ENCODE results near the gene UHRF1. TPM values are rescaled to one million over a fixed set of nuclear protein-coding genes. Genes with fewer than 3 reads are reported as not detected.

UHRF1 gene
- total and polyA plus RNA-seq, 4 donors: 3.2 to 7.5 (median 4.5) TPM

DNA sequence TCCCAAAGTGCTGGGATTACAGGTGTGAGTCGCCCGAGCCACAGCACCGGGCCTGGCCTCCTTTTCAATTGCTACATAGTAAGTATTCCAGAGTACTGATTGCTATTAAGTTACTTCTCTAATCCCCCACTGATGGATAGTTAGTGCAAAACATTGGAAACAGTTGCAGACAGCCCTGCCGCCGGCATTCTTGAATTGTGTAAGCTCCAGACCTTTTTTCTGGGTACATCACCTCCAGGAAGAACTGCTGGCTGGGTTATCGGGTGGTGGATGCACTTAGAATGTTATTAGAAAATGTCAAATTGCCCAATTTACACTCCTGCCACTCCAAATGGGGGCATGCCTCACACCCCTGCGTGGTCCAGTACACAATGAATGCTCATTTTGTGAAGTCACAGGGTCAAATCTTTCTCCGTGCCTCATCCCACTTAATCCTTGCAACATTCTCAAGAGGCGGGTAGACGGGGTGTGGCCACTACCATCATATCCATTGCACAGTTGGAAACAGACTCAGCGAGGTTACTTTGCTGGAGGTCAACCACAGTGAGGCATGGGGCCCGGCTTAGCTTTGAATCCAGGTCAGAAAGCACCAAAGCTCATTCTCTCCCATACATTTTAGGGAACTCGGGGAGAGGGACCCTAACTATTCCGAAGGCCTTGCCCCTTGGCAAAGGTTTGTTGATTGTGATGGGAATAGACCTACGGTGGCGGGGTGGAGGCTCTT is 58.6 kb downstream of the UHRF1 start:
- DNase-seq (peak in 1 of 3 donors; percentile 7), ATAC-seq (ENCODE audit: insufficient read depth, low FRiP score) (no peak)
- H3K27me3 ChIP-seq (ENCODE audit: control insufficient read depth in 3 of 3, insufficient read depth in 3 of 3, low read length in 2 of 3): no peaks in the 10 kb centered on the region
- 71 to 73% methylated on average over 16 of the region's 16 CpGs for WGBS, 2 donors
- peaks cover 0 to 23% (median 12%) of the 10 kb centered on the region in 5 donors for H3K4me1 ChIP-seq (ENCODE audit: control insufficient read depth in 5 of 5, insufficient read depth in 5 of 5, low read length in 5 of 5)
- no peaks in the 10 kb centered on the region for H3K9me3 ChIP-seq (ENCODE audit: control insufficient read depth in 4 of 4, insufficient read depth in 3 of 4, low read length in 3 of 4)
- H3K27ac ChIP-seq (ENCODE audit: low read depth in 1 of 2, low read length in 1 of 2): peak overlapping the region in 1 of 2 donors; percentile 65
- no peak overlapping the region for H3K4me3 ChIP-seq
- peak overlapping the region in 1 of 2 donors; percentile 77 for H3K9ac ChIP-seq (ENCODE audit: insufficient read depth in 1 of 2, low read length in 2 of 2)
- no peaks in the 10 kb centered on the region for H3K36me3 ChIP-seq (ENCODE audit: control insufficient read depth in 4 of 4, insufficient read depth in 4 of 4, low read length in 4 of 4)
- TF ChIP-seq, protein P1, sequence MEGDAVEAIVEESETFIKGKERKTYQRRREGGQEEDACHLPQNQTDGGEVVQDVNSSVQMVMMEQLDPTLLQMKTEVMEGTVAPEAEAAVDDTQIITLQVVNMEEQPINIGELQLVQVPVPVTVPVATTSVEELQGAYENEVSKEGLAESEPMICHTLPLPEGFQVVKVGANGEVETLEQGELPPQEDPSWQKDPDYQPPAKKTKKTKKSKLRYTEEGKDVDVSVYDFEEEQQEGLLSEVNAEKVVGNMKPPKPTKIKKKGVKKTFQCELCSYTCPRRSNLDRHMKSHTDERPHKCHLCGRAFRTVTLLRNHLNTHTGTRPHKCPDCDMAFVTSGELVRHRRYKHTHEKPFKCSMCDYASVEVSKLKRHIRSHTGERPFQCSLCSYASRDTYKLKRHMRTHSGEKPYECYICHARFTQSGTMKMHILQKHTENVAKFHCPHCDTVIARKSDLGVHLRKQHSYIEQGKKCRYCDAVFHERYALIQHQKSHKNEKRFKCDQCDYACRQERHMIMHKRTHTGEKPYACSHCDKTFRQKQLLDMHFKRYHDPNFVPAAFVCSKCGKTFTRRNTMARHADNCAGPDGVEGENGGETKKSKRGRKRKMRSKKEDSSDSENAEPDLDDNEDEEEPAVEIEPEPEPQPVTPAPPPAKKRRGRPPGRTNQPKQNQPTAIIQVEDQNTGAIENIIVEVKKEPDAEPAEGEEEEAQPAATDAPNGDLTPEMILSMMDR (IDR thresholded peaks at IDR 0.05; ENCODE audit: control extremely low read depth, extremely low read depth): no peak

DNA sequence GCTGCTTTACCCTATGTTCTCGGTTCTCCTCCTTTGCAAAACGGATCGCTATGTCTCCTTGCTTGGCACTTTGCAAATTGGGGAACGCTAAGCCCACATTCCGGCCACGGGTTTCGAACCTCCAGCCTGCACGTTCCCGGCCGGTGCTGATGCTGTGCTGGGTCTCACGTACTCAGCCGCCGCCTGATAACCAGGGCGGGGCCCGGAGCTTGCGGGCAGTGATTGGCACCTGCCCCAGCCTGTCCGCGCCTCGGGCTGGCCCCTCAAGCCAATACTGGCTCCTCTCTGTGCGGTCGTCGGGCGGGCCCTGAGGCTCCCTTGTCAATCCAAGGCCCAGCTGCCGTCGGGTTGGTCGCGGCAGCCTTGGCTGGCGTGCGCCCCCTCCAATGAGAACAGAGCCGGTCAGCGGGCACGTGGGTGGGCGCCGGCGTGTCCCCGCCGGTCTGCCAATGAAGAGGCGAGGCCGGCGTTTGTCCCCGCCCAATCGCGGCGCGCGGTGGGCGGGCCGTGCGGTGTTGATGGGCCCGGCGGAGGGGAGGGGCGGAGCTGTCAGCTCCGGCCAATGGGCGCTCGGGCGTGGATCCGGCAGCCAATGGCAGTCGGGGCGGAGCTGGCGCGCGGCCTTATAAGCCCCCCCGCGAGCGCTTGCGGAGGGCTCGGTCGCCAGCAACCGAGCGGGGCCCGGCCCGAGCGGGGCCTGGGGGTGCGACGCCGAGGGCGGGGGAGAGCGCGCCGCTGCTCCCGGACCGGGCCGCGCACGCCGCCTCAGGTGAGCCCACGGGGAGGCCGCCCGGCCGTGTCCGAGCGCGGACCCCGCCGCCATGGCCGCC is 59.4 kb downstream of the UHRF1 start, which contains the start of gene KDM4B:
KDM4B (plus strand) TSS at position 652 of the 830 bp plus-strand sequence. CDS start 63,778 bp downstream, outside the sequence.
- H3K27ac ChIP-seq (ENCODE audit: low read depth in 1 of 2, low read length in 1 of 2): peak within 1 kb of the TSS; percentile 65 to 84
- no peaks in the 10 kb centered on the region for H3K36me3 ChIP-seq (ENCODE audit: control insufficient read depth in 4 of 4, insufficient read depth in 4 of 4, low read length in 4 of 4)
- peak; percentile 99 to 100 (median 100) for DNase-seq
- TF ChIP-seq, protein P1 (IDR thresholded peaks at IDR 0.05; ENCODE audit: control extremely low read depth, extremely low read depth): no peak
- ATAC-seq (ENCODE audit: insufficient read depth, low FRiP score): peak; percentile 97
- WGBS, 2 donors: 0% methylated on average over 70 to 96 of the region's 96 CpGs
- no peaks in the 10 kb centered on the region for H3K9me3 ChIP-seq (ENCODE audit: control insufficient read depth in 4 of 4, insufficient read depth in 3 of 4, low read length in 3 of 4)
- H3K27me3 ChIP-seq (ENCODE audit: control insufficient read depth in 3 of 3, insufficient read depth in 3 of 3, low read length in 2 of 3): no peaks in the 10 kb centered on the region
- H3K9ac ChIP-seq (ENCODE audit: insufficient read depth in 1 of 2, low read length in 2 of 2): peak within 1 kb of the TSS; percentile 48 to 77
- H3K4me3 ChIP-seq: peak within 1 kb of the TSS; percentile 55
- peaks cover 0 to 23% (median 12%) of the 10 kb centered on the region in 5 donors for H3K4me1 ChIP-seq (ENCODE audit: control insufficient read depth in 5 of 5, insufficient read depth in 5 of 5, low read length in 5 of 5)

DNA sequence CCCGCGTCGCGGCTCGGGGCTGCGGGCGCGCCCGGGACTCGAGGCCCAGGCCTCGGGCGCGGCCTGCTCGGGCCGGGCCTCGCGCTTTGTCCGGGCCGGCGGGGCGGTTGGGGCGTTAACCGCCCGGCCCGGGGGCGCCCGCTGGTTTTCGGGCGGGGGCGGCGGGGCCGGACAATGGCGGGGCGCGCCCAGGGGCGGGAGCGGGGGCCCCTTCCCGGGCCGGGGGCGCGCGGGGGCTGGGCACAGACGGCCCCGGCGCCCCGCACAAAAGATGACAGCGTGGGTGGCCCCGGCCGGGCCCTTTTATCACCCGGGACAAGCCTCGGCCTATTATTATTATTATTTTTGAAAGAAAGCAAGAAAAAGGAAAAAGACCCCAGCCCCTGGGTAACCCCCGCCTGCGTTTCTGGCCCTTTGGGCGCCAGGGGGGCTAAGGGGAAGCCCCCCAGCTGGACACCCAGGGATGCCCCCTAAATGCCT is 60.0 kb downstream of the UHRF1 start:
- WGBS, 2 donors: 0 to 1% methylated on average over 29 to 54 of the region's 54 CpGs
- ATAC-seq (ENCODE audit: insufficient read depth, low FRiP score) (no peak), DNase-seq (no peak)
- Histone ChIP-seq H3K9me3 (ENCODE audit: control insufficient read depth in 4 of 4, insufficient read depth in 3 of 4, low read length in 3 of 4) (no peaks in the 10 kb centered on the region), H3K36me3 (ENCODE audit: control insufficient read depth in 4 of 4, insufficient read depth in 4 of 4, low read length in 4 of 4) (no peaks in the 10 kb centered on the region), H3K27me3 (ENCODE audit: control insufficient read depth in 3 of 3, insufficient read depth in 3 of 3, low read length in 2 of 3) (no peaks in the 10 kb centered on the region), H3K27ac (ENCODE audit: low read depth in 1 of 2, low read length in 1 of 2) (peak overlapping the region; percentile 65 to 84), H3K4me3 (peak overlapping the region; percentile 55), H3K4me1 (ENCODE audit: control insufficient read depth in 5 of 5, insufficient read depth in 5 of 5, low read length in 5 of 5) (peaks cover 0 to 23% (median 12%) of the 10 kb centered on the region in 5 donors), H3K9ac (ENCODE audit: insufficient read depth in 1 of 2, low read length in 2 of 2) (peak overlapping the region in 1 of 2 donors; percentile 48)
- TF ChIP-seq, protein P1 (IDR thresholded peaks at IDR 0.05; ENCODE audit: control extremely low read depth, extremely low read depth): no peak
